ENCODE data around the gene TIAM2. TPM values are rescaled to one million over a fixed set of nuclear protein-coding genes. Genes with fewer than 3 reads are reported as not detected.

TIAM2 gene
- total and polyA plus RNA-seq, 10 of the 15 experiments (the other 5 are each of a cell fraction or from before 2014, with no cell fraction given), result 1.1 to 10.5 (median 2.3) TPM

DNA sequence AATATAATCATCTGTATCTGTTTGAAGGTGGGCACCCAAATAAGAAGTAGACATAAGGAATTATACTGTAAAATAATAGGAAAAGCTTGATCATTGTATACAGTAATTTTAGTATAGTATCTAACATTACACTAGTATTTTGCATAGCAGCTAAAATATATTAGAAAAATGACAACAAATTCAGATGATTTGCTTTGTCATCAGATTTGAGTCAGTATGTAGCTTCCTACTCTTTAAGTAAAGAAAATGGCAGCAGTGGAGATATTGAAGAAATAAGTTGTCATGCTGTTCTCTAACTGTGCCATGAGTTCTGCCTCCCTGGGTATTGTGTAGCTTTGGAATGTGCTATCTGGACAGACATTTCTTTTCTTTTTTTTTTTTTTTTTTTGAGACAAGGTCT is 74.4 kb downstream of the TIAM2 start:
- Histone ChIP-seq H3K36me3 (ENCODE audit: control insufficient read depth in 2 of 2, insufficient read depth in 2 of 2, low read length in 1 of 2) (no peaks in the 10 kb centered on the region), H3K9me3 (replicated peaks; ENCODE audit: control insufficient read depth, insufficient read depth, low read length) (no peaks in the 10 kb centered on the region), H2AFZ (ENCODE audit: control insufficient read depth, low read depth, low read length) (no peak overlapping the region), H4K20me1 (ENCODE audit: control insufficient read depth, insufficient read depth) (no peaks in the 10 kb centered on the region), H3K4me3 (no peak overlapping the region), H3K27me3 (replicated peaks in 1 of 2; ENCODE audit: control insufficient read depth in 2 of 2, insufficient read depth in 2 of 2, low read length in 1 of 2) (no peaks in the 10 kb centered on the region), H3K79me2 (ENCODE audit: control insufficient read depth, insufficient read depth, low read length) (no peaks in the 10 kb centered on the region), H3K9ac (ENCODE audit: control insufficient read depth, insufficient read depth, low read length) (no peak overlapping the region), H3K4me1 (ENCODE audit: control insufficient read depth, insufficient read depth, low read length) (no peaks in the 10 kb centered on the region), H3K27ac (ENCODE audit: control insufficient read depth, insufficient read depth) (no peak overlapping the region), H3K4me2 (ENCODE audit: control insufficient read depth, insufficient read depth) (no peak overlapping the region)
- ChIA-PET RAD21 (ENCODE audit: unreplicated experiment) (no interaction called here), CTCF (interaction anchor here (0.6 kb wide), 1 partner anchor 208 kb away, joined by 3 read pairs; no protein-coding TSS in a partner anchor), POLR2A (interaction anchor here (0.6 kb wide), 1 partner anchor 154 kb away, joined by 4 read pairs; no protein-coding TSS in a partner anchor), SMC1A (ENCODE audit: uncharacterized antibody, unreplicated experiment) (interaction anchor here (0.6 kb wide), 2 partner anchors 66 to 640 kb away, joined by 3 read pairs; no protein-coding TSS in a partner anchor)
- no TSS peak for BruUV-seq (replicated peaks)
- ATAC-seq (no peak), FAIRE-seq (no peak), DNase-seq (ENCODE audit: low read depth, low spot score) (no peak)
- in situ Hi-C loops (cut with MboI), result no loop called here
- TF ChIP-seq NFYB (IDR thresholded peaks at IDR 0.05; ENCODE audit: insufficient read depth, low read depth, low read length), result no peak
- no peak for TF ChIP-seq ZNF622 (IDR thresholded peaks at IDR 0.05)
- TF ChIP-seq ZNF384 (IDR thresholded peaks at IDR 0.05; ENCODE audit: borderline replicate concordance, low read depth, low read length), result no peak
- TF ChIP-seq MEF2B (IDR thresholded peaks at IDR 0.05; ENCODE audit: partially characterized antibody, poor library complexity, severe bottlenecking), result no peak
- no peak for TF ChIP-seq IRF4 (IDR thresholded peaks at IDR 0.05; ENCODE audit: low read depth, low read length)
- no peak for TF ChIP-seq SREBF1 (IDR thresholded peaks at IDR 0.05; ENCODE audit: low read length)
- TF ChIP-seq JUND (IDR thresholded peaks at IDR 0.05; ENCODE audit: low read depth, low read length), result no peak
- TF ChIP-seq CREM (IDR thresholded peaks at IDR 0.05; ENCODE audit: low read depth), result no peak
- no peak for TF ChIP-seq TBL1XR1 (IDR thresholded peaks at IDR 0.05; ENCODE audit: low read depth, low read length)
- TF ChIP-seq FOXK2 (IDR thresholded peaks at IDR 0.05), result no peak
- TF ChIP-seq, protein P1, sequence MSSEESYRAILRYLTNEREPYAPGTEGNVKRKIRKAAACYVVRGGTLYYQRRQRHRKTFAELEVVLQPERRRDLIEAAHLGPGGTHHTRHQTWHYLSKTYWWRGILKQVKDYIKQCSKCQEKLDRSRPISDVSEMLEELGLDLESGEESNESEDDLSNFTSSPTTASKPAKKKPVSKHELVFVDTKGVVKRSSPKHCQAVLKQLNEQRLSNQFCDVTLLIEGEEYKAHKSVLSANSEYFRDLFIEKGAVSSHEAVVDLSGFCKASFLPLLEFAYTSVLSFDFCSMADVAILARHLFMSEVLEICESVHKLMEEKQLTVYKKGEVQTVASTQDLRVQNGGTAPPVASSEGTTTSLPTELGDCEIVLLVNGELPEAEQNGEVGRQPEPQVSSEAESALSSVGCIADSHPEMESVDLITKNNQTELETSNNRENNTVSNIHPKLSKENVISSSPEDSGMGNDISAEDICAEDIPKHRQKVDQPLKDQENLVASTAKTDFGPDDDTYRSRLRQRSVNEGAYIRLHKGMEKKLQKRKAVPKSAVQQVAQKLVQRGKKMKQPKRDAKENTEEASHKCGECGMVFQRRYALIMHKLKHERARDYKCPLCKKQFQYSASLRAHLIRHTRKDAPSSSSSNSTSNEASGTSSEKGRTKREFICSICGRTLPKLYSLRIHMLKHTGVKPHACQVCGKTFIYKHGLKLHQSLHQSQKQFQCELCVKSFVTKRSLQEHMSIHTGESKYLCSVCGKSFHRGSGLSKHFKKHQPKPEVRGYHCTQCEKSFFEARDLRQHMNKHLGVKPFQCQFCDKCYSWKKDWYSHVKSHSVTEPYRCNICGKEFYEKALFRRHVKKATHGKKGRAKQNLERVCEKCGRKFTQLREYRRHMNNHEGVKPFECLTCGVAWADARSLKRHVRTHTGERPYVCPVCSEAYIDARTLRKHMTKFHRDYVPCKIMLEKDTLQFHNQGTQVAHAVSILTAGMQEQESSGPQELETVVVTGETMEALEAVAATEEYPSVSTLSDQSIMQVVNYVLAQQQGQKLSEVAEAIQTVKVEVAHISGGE (CRISPR knock-in tag; IDR thresholded peaks at IDR 0.05), result no peak
- TF ChIP-seq EED (IDR thresholded peaks at IDR 0.05; ENCODE audit: low read depth), result no peak
- TF ChIP-seq RCOR1 (conservative IDR thresholded peaks at IDR 0.05; ENCODE audit: low read depth, low read length), result no peak
- TF ChIP-seq SUPT20H (IDR thresholded peaks at IDR 0.05; ENCODE audit: borderline replicate concordance, control insufficient read depth, low read depth, low read length), result no peak
- no peak for TF ChIP-seq RAD51 (IDR thresholded peaks at IDR 0.05)
- TF ChIP-seq KAT2A (conservative IDR thresholded peaks at IDR 0.05; ENCODE audit: control insufficient read depth, low read depth, low read length), result no peak
- TF ChIP-seq, protein P2, sequence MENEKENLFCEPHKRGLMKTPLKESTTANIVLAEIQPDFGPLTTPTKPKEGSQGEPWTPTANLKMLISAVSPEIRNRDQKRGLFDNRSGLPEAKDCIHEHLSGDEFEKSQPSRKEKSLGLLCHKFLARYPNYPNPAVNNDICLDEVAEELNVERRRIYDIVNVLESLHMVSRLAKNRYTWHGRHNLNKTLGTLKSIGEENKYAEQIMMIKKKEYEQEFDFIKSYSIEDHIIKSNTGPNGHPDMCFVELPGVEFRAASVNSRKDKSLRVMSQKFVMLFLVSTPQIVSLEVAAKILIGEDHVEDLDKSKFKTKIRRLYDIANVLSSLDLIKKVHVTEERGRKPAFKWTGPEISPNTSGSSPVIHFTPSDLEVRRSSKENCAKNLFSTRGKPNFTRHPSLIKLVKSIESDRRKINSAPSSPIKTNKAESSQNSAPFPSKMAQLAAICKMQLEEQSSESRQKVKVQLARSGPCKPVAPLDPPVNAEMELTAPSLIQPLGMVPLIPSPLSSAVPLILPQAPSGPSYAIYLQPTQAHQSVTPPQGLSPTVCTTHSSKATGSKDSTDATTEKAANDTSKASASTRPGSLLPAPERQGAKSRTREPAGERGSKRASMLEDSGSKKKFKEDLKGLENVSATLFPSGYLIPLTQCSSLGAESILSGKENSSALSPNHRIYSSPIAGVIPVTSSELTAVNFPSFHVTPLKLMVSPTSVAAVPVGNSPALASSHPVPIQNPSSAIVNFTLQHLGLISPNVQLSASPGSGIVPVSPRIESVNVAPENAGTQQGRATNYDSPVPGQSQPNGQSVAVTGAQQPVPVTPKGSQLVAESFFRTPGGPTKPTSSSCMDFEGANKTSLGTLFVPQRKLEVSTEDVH (IDR thresholded peaks at IDR 0.05; ENCODE audit: low read depth, partially characterized antibody), result no peak
- TF ChIP-seq, protein P3, sequence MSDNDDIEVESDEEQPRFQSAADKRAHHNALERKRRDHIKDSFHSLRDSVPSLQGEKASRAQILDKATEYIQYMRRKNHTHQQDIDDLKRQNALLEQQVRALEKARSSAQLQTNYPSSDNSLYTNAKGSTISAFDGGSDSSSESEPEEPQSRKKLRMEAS (IDR thresholded peaks at IDR 0.05; ENCODE audit: low read depth, low read length), result no peak
- TF ChIP-seq SMAD5 (IDR thresholded peaks at IDR 0.05; ENCODE audit: low read depth), result no peak
- TF ChIP-seq TCF7 (IDR thresholded peaks at IDR 0.05; ENCODE audit: borderline replicate concordance), result no peak
- intact Hi-C loops (cut with micrococcal nuclease; ENCODE audit: unreplicated experiment), result no loop called here

Data from GM12878 (cell line).